Loucy (cell line): Measurements from ENCODE around the gene AFF3.

Source experiments
- H2AFZ ChIP-seq: fragments of 200-600 bp; sonication (generic); 2 replicates; pipeline ENCODE4 v1.6.0; 2016; ENCODE audit warnings: antibody characterized with exemption, mild to moderate bottlenecking, low read length, moderate library complexity
- H3F3A ChIP-seq: fragments of 200-600 bp; 2 replicates; pipeline ENCODE4 v1.6.0; 2016; ENCODE audit warnings: antibody characterized with exemption, low read depth, mild to moderate bottlenecking
- H3K27me3 ChIP-seq: fragments of 200-600 bp; sonication (generic); 2 replicates; pipeline ENCODE4 v1.6.1; 2014; ENCODE audit warnings: low read length, mild to moderate bottlenecking; ENCODE audit not compliant: insufficient read depth, poor library complexity, severe bottlenecking
- H3K36me3 ChIP-seq: fragments of 200-600 bp; sonication (generic); 2 replicates; pipeline ENCODE4 v1.6.1; 2016; ENCODE audit warnings: low read length; ENCODE audit not compliant: insufficient read depth
- H3K4me1 ChIP-seq: fragments of 200-600 bp; sonication (generic); 2 replicates; pipeline ENCODE4 v1.5.1; 2014; ENCODE audit warnings: low read length, mild to moderate bottlenecking; ENCODE audit not compliant: insufficient read depth, poor library complexity, severe bottlenecking
- H3K4me2 ChIP-seq: fragments of 200-600 bp; sonication (generic); 2 replicates; pipeline ENCODE4 v1.6.0; 2014; ENCODE audit warnings: antibody characterized with exemption, low read length, low read depth, mild to moderate bottlenecking; ENCODE audit not compliant: poor library complexity, severe bottlenecking
- H3K4me3 ChIP-seq: fragments of 200-600 bp; sonication (generic); 2 replicates; pipeline ENCODE4 v1.5.1; 2014; ENCODE audit warnings: low read length, mild to moderate bottlenecking, mixed read lengths; ENCODE audit not compliant: poor library complexity, severe bottlenecking
- H3K79me2 ChIP-seq: fragments of 200-600 bp; sonication (generic); 2 replicates; pipeline ENCODE4 v1.6.1; 2014; ENCODE audit warnings: low read length; ENCODE audit not compliant: insufficient read depth
- H3K9ac ChIP-seq: fragments of 200-600 bp; sonication (generic); 2 replicates; pipeline ENCODE4 v1.6.0; 2014; ENCODE audit warnings: mild to moderate bottlenecking, low read depth, low read length, moderate library complexity; ENCODE audit not compliant: poor library complexity, severe bottlenecking
- H3K9me2 ChIP-seq: fragments of 200-600 bp; sonication (generic); replicated peaks from 2 replicates; pipeline ENCODE4 v1.6.1; 2016; ENCODE audit warnings: low read depth, low read length, mixed read lengths
- H3K9me3 ChIP-seq: fragments of 200-600 bp; sonication (generic); 2 replicates; pipeline ENCODE4 v1.6.1; 2014; ENCODE audit warnings: mild to moderate bottlenecking, antibody characterized with exemption, low read length, low read depth; ENCODE audit not compliant: insufficient read depth
- H4K20me1 ChIP-seq: fragments of 200-600 bp; sonication (generic); 2 replicates; pipeline ENCODE4 v1.6.0; 2014; ENCODE audit warnings: antibody characterized with exemption, low read length, mild to moderate bottlenecking; ENCODE audit not compliant: insufficient read depth, poor library complexity, severe bottlenecking
- CTCF ChIP-seq: fragments of 200-600 bp; sonication (generic); conservative IDR thresholded peaks from 2 replicates; pipeline ENCODE4 v1.5.1; 2014; ENCODE audit warnings: mild to moderate bottlenecking, antibody characterized with exemption, low read length
- EZH2phosphoT487 ChIP-seq: fragments of 200-600 bp; IDR thresholded peaks from 2 replicates; pipeline ENCODE4 v1.6.1; 2018; ENCODE audit warnings: antibody characterized with exemption, mild to moderate bottlenecking, moderate library complexity, borderline replicate concordance

The AFF3 gene

DNA sequence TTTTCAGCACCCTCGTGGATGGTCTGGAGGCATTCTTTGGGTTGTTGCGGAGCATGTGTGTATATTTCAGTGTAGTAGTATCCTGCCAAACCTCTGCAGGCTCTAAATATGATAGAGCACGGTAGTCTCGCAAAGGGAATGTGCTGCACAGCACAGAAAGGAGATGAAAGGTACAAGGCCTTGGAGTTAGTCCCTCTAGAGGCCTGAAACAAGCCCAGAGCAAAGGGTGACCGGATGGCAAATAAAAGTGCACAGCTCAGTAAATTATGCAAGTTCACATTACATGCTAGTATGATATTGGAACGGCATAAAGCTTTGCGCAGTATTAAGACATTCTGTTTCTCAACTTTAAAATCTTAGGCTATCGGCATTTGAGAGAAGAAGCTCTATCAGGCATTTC lies 358.1 kb downstream of the AFF3 start:
- H3K9me2 ChIP-seq, result no peaks in the 10 kb centered on the region
- H3K4me1 ChIP-seq, result no peaks in the 10 kb centered on the region
- H2AFZ ChIP-seq, result no peak overlapping the region
- H3K4me2 ChIP-seq, result no peak overlapping the region
- H3K9ac ChIP-seq, result no peak overlapping the region
- no peak overlapping the region for H3K4me3 ChIP-seq
- TF ChIP-seq CTCF (no peak), EZH2phosphoT487 (no peak)
- H3K79me2 ChIP-seq, result no peaks in the 10 kb centered on the region
- H4K20me1 ChIP-seq, result no peaks in the 10 kb centered on the region
- H3K27me3 ChIP-seq, result no peaks in the 10 kb centered on the region
- H3K36me3 ChIP-seq, result no peaks in the 10 kb centered on the region
- no peaks in the 10 kb centered on the region for H3F3A ChIP-seq
- H3K9me3 ChIP-seq, result no peaks in the 10 kb centered on the region

DNA sequence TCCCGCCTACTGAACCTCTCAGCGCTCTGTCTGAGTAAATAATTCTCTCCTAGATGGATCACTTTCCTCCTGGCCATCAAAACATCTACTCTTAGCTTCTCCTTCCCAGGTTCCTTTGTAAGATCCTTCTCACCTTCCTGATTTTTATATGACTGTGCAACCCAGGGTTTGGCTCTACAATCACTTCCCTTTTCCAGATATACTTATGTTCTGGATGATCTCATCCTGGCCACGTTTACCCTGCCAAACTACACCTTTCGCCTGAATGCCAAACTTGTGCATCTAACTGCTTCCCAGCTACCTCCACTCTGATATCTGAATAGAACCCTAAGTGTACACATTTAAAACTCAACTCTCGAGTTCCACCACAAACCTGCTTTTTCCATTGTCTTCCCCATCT lies 362.1 kb downstream of the AFF3 start:
- H3K9ac ChIP-seq, result no peak overlapping the region
- no peaks in the 10 kb centered on the region for H3K79me2 ChIP-seq
- H3F3A ChIP-seq, result no peaks in the 10 kb centered on the region
- H4K20me1 ChIP-seq, result no peaks in the 10 kb centered on the region
- H3K9me2 ChIP-seq, result no peaks in the 10 kb centered on the region
- H3K4me1 ChIP-seq, result no peaks in the 10 kb centered on the region
- no peaks in the 10 kb centered on the region for H3K9me3 ChIP-seq
- no peak for TF ChIP-seq CTCF
- no peak for TF ChIP-seq EZH2phosphoT487
- H2AFZ ChIP-seq, result no peak overlapping the region
- no peak overlapping the region for H3K4me3 ChIP-seq
- H3K36me3 ChIP-seq, result no peaks in the 10 kb centered on the region
- H3K4me2 ChIP-seq, result no peak overlapping the region
- no peaks in the 10 kb centered on the region for H3K27me3 ChIP-seq

DNA sequence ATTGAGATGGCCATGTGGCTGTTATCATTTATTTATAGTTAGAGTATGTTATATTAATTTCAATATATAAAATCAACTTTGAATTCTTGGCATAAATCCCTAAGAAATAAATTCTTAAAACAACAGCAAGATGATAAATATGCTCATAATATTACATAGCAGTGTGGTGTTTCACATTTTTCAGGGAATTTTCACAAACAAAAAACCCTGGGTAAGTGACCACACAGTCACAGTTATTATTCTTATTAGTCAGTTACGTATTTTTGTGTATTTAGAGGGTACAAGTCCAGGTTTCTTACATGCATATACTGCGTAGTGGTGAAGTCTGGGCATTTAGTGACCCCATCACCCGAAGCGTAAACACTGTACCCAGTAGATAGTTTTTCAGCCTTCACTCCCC lies 363.1 kb downstream of the AFF3 start:
- TF ChIP-seq EZH2phosphoT487 (no peak), CTCF (no peak)
- no peak overlapping the region for H2AFZ ChIP-seq
- H3K79me2 ChIP-seq, result no peaks in the 10 kb centered on the region
- H3K4me1 ChIP-seq, result no peaks in the 10 kb centered on the region
- no peak overlapping the region for H3K9ac ChIP-seq
- no peaks in the 10 kb centered on the region for H4K20me1 ChIP-seq
- H3K27me3 ChIP-seq, result no peaks in the 10 kb centered on the region
- no peaks in the 10 kb centered on the region for H3F3A ChIP-seq
- no peak overlapping the region for H3K4me3 ChIP-seq
- H3K9me3 ChIP-seq, result no peaks in the 10 kb centered on the region
- no peaks in the 10 kb centered on the region for H3K9me2 ChIP-seq
- no peaks in the 10 kb centered on the region for H3K36me3 ChIP-seq
- no peak overlapping the region for H3K4me2 ChIP-seq
